SH-SY5Y (cell line): ENCODE measurements around the gene AKIRIN2.

Source experiments
- GATA2 ChIP-seq: IDR thresholded peaks from 2 replicates; pipeline ENCODE4 v1.6.1; 2011; ENCODE audit warnings: mild to moderate bottlenecking, low read depth, low read length
- GATA3 ChIP-seq: IDR thresholded peaks from 2 replicates; pipeline ENCODE4 v1.6.1; 2011; ENCODE audit warnings: low read depth, mild to moderate bottlenecking, low read length, moderate library complexity

DNA sequence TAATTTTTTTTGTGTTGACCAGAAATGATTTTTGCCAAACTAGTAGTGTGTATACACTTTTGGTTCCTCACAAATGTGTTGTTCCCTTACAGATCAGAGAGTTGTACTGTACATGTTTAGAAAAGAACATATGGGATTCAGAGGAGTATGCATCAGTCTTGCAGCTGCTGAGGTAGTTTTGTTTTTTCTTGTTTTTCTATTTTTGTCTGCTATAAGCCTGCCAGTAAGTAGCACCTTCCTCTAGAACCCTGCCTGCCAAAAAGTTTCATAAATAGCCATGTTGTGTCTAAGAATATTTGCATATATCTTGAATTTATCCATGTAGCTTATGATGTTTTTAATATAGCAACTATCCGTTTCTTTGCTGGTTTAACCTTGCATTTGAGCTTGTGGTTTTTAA lies 65.7 kb downstream of the AKIRIN2 start:
- no peak for TF ChIP-seq GATA3
- TF ChIP-seq GATA2, result no peak
